ENCODE measurements around the gene TPST2.

TPST2 gene

DNA sequence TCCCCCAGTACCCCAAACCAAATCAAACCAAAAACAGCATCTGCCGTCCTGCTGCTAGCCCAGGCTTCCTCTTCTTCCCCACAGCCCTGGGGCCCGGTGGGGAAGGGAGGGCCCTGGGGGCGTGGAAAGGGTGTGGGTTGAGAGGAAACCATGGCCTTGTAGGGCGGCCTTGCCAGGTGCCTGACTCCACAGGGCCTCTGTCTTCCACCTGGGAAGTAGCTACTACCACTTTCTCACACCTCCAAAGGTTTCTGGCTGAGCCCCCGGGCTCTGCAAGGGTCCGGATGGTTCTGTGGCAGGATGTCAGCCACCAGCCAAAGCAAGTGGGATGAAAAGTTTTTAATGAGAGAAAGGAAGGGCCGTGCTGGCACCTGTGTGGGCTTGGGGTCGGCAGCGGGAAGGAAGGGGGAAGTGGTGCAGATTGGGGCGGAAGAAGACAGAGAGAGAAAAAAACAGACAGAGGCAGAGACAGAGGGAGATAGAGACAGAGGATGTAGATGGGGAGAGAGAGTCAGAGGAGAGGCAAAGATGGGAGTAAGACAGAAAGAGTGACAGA, 10.5 kb downstream of the TPST2 start:
- DNase-seq, result peak; percentile 42

DNA sequence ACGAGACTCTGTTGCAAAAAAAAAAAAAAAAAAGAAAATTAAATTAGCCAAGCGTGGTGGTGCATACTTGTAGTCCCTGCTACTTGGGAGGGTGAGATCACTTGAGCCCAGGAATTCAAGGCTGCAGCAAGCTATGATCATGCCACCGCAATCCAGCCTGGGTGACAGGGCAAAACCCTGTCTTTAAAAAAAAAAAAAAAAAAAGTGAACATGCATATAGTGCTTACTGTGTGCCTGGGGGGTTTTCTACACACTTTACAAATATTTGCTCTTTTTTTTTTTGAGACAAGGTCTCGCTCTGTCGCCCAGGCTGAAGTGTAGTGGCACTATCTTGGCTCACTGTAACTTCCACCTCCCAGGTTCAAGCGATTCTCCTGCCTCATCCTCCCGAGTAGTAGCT, 12.9 kb downstream of the TPST2 start:
- DNase-seq, result no peak

DNA sequence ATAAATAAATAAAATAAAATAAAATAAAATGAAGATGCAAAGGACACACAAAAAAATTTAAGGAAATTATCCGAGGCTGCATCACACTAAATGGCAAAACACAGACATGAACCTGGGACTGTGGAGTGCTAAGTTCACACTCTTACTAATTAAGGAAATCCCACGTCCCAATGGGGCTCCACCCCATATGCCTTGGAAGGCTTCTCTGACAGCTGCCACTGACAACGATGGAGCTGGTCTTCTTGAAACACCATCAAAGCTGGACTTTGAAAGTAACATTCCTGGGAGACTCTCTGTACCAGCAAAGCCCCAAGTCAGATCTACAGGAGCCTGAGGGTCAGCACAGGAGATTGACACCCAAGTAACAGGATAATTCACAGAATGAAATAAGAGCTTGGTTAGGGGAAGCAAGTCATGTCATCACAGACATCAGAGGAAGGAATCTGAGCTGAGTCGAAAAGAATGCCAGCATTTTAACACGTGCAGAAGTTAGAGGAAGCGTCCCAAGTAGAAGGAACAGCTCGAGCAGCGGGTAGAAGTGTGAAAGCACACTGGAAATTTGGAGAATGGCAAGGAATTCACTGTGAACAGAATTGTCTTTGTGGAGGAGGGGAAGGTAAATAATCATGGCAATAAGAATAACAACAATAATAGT, 13.8 kb downstream of the TPST2 start:
- DNase-seq, result no peak

DNA sequence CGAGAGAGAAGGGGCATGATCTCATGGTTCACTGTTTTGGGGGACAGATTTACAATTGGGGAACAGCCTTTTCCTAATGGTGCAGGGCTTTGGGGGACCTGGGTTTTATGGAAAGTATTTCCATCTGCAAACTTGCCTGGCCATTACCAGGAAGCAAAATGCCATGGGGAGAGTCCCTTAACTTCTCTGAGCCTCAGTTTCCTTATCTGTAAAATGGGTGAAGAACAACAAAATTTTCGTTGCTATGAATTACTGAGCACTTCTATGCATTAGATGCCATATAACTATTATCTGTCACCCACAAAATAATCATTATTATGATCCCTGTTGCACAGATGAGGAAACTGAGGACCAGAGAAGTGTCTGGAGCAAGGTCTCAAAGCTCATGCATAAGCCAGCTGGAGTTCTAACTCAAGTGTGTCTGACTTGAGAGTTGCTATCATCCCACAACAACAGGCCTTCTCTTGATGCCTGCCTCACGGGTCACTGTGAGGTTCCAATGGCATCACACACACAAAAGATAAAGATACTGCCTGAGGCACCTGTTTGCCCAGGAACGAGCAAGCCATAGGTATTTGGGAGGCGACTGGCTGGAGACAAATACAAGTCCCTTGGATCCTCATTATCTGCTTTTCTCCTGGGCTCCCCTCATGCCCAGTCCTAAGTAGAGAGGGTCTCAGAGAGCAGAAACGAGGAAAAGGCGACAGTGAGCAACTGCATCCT, 15.8 kb downstream of the TPST2 start:
- no peak for DNase-seq

DNA sequence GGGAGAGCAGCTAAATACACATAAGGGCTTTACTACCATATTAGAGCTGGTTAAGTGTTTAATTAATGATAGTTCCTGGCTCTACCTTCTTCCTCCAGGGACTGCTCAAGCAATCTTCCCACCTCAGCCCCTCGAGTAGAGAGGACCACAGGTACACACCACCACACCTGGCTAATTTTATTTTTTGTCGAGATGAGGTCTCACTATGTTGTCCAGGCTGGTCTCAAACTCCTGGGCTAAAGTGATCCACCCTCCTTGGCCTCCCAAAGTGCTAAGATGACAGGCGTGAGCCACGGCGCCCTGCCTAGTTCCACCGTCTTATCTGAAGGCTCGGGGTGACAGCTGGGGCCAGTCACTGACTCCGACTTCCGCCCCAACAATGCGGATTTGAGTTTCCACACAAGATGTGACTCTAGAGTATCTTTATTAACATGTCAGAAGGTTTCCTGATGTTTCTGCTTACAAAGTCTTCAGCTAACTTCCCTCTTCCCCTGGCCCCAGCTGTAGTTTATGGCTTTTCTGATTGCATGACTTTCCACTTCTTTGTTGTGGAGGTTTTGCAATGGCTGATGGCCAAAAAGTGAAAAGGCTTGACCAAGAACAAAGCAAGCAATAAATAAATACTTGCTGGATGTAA, 16.8 kb downstream of the TPST2 start:
- no peak for DNase-seq

DNA sequence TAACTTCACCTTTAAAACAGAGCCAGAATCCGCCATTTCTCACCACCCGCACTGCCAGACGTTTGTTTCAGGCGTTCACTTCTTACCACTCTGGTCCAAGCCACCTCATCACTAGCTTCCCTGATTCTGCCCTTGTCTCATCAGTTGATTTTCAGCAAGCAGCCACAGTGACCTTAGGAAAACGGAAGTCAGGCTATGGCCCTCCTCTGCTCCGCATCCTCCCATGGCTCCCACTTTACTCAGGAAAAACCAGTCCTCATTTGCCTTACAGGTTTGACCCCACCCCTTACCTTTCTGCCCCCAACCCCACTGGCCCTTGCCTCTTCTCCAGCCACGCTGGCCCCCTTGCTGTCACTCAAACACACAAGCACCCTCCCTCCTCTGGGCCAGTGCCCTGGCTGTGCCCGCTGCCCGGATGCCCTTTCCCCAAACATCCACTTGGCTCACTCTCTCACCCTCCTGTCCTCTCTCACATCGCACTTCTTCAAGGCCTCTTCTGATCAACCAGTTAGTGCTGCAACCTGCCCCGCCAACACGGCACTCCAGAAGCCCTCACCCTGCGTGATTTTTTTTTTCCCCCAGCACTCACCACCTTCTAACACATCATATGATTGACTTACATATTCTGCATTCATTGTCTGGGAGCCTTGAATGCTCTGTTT, 18.9 kb downstream of the TPST2 start:
- DNase-seq, result no peak

DNA sequence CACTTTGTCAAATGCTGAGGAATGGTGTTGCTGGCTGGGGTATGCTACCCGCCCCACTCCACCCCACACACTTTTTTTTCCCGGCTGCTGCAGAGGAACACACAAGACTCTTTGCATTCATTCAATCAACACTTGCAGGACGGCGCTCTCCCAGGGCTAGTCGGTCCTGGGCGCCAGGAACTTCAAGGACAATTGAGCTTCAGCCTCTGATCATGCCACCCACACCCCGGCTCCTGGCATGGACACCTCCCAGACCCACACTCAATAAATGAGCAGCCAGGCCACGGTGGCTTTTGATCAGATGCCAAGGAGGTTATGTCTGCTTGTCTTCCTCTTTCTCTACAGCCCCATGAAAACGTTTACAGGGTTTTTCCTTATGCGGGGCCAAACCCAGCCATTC, 19.8 kb downstream of the TPST2 start:
- DNase-seq, result no peak

DNA sequence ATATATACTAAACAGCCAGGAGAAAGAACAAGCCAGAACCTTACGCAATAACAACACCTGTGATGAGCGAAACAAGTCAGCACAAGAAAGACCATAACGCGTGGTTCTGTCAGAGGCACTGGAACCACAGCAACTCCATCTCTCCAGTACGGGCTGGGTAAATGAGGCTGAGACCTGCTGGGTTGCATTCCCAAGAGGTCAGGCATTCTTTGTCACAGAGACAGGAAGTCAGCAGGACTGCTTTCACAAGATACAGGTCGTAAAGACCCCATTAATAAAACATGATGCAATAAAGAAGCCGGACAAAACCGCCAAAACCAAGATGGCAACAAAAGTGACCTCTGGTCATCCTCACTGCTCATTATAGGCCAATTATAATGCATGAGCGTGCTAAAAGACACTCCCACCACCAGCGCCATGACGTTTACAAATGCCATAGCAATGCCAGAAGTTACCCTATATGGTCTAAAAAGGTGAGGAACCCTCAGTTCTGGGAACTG, 21.7 kb downstream of the TPST2 start:
- no peak for DNase-seq

DNA sequence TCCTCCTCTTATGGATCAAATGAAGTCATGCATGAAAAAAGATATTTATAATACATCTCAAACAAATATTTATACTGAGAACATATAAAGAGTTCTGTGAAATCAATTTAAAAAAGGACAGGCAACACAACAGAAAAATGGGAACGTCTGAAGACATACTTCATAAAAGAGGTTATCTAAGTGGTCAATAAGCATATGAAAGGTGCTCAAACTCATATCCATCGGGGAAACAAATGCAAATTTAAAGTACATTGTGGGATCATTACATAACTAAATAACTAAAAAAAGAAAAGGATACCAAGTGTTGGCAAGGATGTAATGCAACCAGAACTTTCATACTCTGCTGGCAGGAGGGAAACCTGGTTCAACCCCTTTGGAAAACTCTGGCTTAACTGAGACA, 22.3 kb downstream of the TPST2 start:
- DNase-seq, result no peak

DNA sequence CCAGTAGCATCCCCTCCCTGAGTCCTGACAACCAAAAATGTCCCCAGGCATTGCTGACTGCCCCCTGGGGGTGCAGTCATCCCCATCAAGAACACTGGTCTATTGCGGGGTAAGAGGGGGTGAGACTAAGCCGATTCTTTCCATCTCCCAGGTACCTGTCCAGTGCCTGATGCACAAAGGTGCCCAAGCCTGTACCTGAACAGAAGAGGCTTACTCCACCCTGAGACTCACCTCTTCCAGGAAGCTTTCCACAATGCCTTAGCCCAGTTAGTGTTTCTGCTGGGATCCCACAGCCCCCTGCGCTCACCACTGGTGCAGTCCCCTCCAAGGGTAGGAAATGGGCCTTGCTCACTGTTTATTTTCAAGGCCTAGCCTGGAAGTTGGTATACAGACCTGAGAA, 22.9 kb downstream of the TPST2 start:
- DNase-seq, result no peak

DNA sequence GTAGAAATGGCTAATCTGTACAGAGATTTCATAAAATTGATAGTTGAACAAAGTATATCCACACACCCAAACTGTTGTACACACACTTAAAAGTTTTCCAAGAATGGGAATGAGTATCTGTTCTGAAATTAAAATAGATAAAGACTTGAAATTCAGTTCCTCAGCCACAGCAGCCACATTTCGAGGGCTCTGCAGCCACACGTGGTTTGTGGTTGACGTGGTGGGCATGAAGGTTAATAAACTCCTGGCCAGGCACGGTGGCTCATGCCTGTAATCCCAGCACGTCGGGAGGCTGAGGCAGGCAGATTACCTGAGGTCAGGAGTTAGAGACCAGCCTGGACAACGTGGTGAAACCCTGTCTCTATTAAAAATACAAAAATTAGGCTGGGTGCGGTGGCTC, 24.0 kb downstream of the TPST2 start:
- DNase-seq, result no peak

DNA sequence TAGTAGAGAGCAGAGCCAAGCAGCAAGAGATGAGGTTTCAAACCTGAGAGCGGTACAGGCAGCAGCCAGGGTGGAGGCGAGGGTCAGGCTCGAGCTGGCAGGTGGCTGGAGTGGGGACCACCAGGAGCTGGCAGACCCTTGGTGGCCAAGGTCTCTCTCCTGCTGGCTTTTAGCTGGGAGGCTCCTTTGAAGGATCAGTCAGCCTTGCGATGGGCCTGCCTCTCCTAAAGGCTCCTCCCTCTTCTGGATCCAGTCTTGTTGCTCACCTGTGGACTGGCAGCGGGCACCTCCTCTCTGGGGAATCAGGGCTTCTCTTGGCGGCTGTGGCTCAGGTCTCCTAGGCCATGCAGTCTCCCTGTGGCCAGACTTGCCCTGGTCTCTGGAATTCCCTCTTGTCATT, 24.8 kb downstream of the TPST2 start:
- no peak for DNase-seq

DNA sequence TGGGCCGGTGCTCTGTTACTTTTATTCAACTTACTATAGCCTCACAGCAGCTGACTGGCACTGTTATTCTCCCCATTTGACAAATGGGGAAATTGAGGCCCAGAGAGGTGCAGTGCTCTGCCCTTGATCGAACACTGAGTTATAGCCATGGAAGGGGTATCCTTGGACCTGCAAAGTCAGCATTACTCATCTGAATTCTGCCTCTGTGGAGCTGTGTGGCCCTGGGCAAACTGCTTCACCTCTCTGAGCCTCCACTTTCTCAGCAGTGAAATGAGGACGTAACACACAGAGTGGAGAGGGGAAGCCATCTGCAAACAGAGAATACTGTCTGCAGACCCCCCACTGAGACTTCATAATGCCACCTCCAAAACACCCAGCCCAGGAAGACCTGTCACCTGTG, 25.3 kb downstream of the TPST2 start:
- no peak for DNase-seq

DNA sequence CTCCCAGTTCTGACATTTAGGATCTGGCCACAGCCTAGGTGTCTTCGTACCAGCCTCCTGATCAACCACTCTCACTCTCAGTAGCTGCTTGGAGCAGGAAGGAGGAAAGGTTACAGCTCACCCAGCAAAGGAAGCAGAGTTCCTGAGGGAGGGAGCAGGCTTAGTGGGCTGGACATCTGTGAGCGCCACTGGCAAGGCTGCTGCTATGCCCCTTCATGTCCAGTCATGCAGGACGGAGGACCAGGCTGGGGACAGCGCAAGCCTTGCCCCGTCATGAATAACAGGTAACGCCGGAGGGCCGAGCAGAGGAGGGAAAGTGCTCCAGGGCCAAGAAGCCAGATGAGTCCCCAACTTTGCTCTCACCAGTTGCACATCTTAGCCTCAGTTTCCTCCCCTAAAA, 25.8 kb downstream of the TPST2 start:
- no peak for DNase-seq

DNA sequence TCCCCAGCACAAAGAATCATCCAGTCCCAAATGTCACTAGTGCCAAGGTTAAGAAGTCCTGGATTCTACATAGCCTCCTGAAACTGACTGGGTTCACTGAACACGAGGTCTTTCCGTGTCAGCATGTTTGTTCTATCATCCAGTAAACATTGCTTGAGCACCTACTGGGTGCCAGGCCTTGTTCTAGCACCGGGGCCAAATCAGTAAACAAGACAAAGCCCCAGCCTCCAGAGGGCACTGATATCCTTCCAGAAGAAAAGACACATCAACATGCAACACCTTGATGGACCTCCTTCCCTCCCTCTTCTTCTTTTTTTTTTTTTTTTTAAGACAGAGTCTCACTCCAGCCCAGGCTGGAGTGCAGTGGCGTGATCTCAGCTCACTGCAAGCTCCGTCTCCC, 26.9 kb downstream of the TPST2 start:
- no peak for DNase-seq

DNA sequence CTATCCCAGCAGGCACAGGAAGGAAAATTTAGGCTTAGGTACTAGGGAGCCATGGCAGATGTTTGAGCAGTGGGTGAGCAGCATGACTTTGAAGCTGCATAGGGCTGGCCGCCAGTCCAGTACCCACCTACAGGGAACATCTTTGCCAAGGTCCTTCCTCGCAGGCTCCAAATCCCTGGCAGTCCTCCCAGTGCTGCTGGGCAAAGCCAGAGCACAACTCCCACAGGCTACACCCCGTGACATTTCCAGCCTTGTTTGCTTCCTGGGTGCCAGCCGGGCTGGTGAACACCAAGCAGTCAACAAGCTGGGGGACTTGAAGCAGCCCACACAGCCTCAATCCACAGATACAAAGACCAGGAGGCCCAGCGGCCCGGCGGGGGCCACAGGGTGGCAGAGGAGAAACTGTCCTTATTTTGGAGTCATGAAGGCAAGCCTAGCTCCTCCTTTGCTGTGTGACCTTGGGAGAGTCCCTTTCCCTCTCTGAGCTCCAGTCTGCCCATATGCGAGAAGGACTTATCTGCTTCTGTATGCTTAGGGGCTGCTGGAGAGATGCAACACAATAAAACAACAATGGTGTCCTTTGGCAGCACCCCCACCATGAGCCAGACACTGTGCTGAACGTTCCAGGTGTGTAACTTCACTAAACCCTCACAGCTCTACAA, 28.0 kb downstream of the TPST2 start:
- no peak for DNase-seq

DNA sequence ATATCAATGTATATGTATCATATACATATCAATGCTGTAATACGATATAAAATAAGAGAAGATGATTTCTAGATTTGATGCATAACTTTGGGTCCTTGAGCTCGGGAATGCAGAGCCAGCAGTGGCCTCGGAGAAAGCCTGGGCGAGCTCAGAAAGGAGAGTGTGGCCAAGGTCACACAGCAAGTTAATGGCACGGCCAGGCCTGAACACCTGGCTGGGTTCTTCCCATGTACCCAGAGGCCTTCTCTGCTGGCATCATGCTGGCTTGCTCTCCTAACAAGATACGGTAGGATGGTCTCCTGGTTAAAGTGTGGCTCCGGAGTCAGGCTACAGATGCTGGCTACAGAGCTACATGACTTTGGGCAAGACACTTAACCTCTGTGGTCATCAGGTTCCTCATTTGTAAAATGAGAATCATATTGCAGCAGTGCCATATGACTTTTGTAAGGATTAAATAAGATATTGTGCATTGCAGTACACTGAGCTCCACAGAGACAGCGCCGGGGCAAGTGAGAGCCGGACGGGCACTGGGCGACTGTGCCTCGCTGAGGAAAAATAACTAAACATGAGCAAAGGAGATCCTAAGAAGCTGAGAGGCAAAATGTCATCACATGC, 29.9 kb downstream of the TPST2 start:
- DNase-seq, result no peak

DNA sequence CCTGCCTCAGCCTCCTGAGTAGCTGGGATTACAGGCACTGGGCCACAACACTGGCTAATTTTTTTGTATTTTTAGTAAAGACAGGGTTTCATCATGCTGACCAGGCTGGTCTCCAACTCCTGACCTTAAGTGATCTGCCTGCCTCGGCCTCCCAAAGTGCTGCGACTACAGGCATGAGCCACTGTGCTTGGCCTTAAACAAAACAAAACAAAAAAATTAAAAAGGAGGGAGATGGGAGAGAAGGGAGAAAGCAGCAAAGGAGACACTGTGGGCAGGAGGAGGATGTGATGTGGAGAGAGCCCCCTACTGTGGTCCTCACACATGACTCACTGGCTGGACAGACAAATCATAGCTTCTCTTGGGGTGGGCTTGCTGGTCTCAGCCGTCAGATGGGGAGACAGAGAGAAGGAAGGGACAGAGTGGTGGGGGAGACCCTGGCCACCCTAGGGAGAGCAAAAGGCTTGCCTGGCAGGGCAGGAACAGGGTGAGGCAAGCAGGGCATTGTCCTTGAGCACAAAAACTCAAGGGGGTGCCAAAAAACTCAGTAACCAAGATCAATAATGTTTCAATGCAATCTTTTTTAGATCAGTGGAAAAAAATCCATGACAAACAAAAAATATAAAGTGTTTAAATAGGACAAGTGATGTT, 31.6 kb downstream of the TPST2 start:
- no peak for DNase-seq

DNA sequence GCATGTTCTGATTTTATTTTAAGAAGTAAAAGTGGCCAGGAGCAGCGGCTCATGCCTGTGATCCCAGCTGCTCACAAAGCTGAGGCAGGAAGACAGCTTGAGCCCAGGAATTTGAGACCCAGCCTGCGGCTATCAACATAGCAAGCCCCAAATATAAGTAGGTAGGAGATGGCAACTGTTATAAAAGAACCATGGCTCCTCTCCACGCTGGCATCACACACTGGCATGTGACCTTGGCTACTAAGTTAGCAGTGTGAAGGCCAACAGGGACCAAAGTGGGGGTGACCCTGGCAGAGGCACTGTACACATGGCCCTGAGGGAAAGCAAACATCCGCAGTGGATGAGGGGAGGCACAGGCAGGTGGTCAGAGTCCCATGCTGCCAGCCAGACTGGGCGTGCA, 33.0 kb downstream of the TPST2 start:
- no peak for DNase-seq

DNA sequence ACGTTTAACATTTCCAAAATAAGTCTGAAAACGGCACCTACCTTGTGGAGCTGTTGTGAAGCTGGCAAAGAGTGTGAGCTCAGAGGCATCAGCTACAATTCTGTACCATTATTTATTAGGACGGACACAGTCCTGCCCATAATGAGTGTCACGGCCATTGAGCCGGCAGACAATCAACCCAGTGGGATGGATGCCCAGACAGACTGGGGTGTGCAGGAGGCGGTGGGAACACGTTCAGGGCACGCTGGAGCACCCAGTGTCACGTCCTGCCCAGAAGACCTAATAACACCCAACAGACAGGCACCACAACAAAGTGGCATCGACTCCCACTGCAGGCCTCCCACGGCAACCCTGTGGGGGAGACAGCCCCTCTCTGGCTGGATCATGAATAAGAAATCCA, 34.5 kb downstream of the TPST2 start:
- no peak for DNase-seq

DNA sequence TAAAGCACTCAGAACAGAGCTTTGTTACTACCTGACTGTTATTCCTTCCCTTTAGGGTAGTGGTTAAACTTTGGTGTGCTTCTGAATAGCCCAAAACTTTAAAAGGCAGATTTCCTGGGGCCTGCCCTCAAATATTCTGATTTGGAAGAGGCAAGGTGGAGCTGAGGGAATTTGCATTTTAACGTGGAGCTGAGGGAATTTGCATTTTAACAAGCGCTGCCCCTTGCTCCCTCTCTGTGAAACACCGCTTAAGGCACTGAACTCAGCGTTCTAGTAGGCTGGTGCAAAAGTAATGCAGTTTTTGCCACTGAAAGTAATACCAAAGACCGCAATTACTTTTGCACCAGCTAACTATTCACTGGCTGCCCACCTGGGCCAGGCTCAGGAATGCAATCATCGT, 35.0 kb downstream of the TPST2 start:
- no peak for DNase-seq

All from activated naive CD4-positive, alpha-beta T cell treated with anti-CD3 and anti-CD28 coated beads, Interleukin-2, amount 50 U/mL, for 16 hours (primary cell).